Natural killer cell treated with Interleukin-12 subunit alpha and Interleukin-12 subunit beta and Interleukin-15 and Interleukin-18, amount 100 ng/mL, for 72 hours (primary cell): Measurements from ENCODE around the gene RIMOC1. TPM values are rescaled to one million over a fixed set of nuclear protein-coding genes. Genes with fewer than 3 reads are reported as not detected.

Source experiments
- ATAC-seq, 2 donors: fragments of 150-1000 bp; cut with Tn5 transposase in 1 of 2; sonication (Bioruptor Pico), chemical (Tn5 transposase) in 1 of 2; 2 replicates each; pipeline ENCODE4 v1.10.0; 2021
- DNase-seq: peaks from one replicate; pipeline ENCODE4 v3.0.0; 2022; ENCODE audit warnings: low spot score
- H3K27ac Mint-ChIP-seq, 2 donors: 1 replicate in 1 of 2; 2 replicates in 1 of 2; pipeline ENCODE4 v1.8.0; 2022; ENCODE audit warnings: mixed read lengths in 2 of 2, mild to moderate bottlenecking in 1 of 2, moderate library complexity in 1 of 2
- H3K27me3 Mint-ChIP-seq, 2 donors: 1 replicate in 1 of 2; 2 replicates in 1 of 2; pipeline ENCODE4 v1.8.0; 2022; ENCODE audit warnings: mixed read lengths in 2 of 2
- H3K36me3 Mint-ChIP-seq: one replicate; pipeline ENCODE4 v1.8.0; 2022; ENCODE audit warnings: mixed read lengths
- H3K4me1 Mint-ChIP-seq, 2 donors: 1 replicate in 1 of 2; 2 replicates in 1 of 2; pipeline ENCODE4 v1.8.0; 2022; ENCODE audit warnings: low read depth in 2 of 2, mixed read lengths in 2 of 2, mild to moderate bottlenecking in 1 of 2
- H3K4me3 Mint-ChIP-seq: one replicate; pipeline ENCODE4 v1.8.0; 2022; ENCODE audit warnings: mixed read lengths
- H3K9me3 Mint-ChIP-seq: 2 replicates; pipeline ENCODE4 v1.8.0; 2022; ENCODE audit warnings: mixed read lengths
- total RNA-seq, 2 donors: library from RNA; stranded (reverse); gene quantifications; one replicate each; pipeline ENCODE4 v1.2.3, GENCODE V29; 2022

Gene RIMOC1
- total RNA-seq, 2 donors from 2014 or later: 27.0 to 29.7 TPM

- no peaks in the 10 kb centered on the region for H3K4me1 Mint-ChIP-seq
- no peaks in the 10 kb centered on the region for H3K36me3 Mint-ChIP-seq
These were observed 26.7 kb upstream of the RIMOC1 start for GRCh38 chr5:41877408-41877807.

GRCh38 chr5:41878173-41878572, 26.0 kb upstream of the RIMOC1 start:
- Mint-ChIP-seq H3K4me1 (no peaks in the 10 kb centered on the region), H3K27me3 (peaks cover 14 to 22% of the 10 kb centered on the region in 2 donors), H3K27ac (no peak overlapping the region), H3K9me3 (no peaks in the 10 kb centered on the region), H3K4me3 (no peak overlapping the region), H3K36me3 (no peaks in the 10 kb centered on the region)
- ATAC-seq (no peak), DNase-seq (no peak)

More at GRCh38 chr5:41877408-41877807, 26.7 kb upstream of the RIMOC1 start:
- no peak for ATAC-seq
- Mint-ChIP-seq H3K27me3 (peaks cover 14 to 22% of the 10 kb centered on the region in 2 donors), H3K9me3 (no peaks in the 10 kb centered on the region), H3K27ac (no peak overlapping the region), H3K4me3 (no peak overlapping the region)
- DNase-seq: no peak

GRCh38 chr5:41878643-41879478, 25.3 kb upstream of the RIMOC1 start:
- Mint-ChIP-seq H3K9me3 (no peaks in the 10 kb centered on the region), H3K4me1 (no peaks in the 10 kb centered on the region), H3K36me3 (no peaks in the 10 kb centered on the region), H3K27ac (no peak overlapping the region), H3K27me3 (peaks cover 14 to 21% of the 10 kb centered on the region in 2 donors), H3K4me3 (no peak overlapping the region)
- no peak for DNase-seq
- no peak for ATAC-seq

- Mint-ChIP-seq H3K36me3 (no peaks in the 10 kb centered on the region), H3K27ac (no peak overlapping the region), H3K9me3 (no peaks in the 10 kb centered on the region), H3K4me1 (no peaks in the 10 kb centered on the region), H3K4me3 (no peak overlapping the region), H3K27me3 (peaks cover 16 to 19% of the 10 kb centered on the region in 2 donors)
- DNase-seq (no peak), ATAC-seq (no peak)
These were observed 21.4 kb upstream of the RIMOC1 start for GRCh38 chr5:41882765-41883164.

- Mint-ChIP-seq H3K9me3 (no peaks in the 10 kb centered on the region), H3K36me3 (no peaks in the 10 kb centered on the region), H3K27ac (no peak overlapping the region), H3K4me3 (no peak overlapping the region), H3K27me3 (peaks cover 21% of the 10 kb centered on the region in 2 donors), H3K4me1 (no peaks in the 10 kb centered on the region)
- no peak for ATAC-seq
- no peak for DNase-seq
These were observed 20.9 kb upstream of the RIMOC1 start for GRCh38 chr5:41883243-41883642.

- no peaks in the 10 kb centered on the region for H3K36me3 Mint-ChIP-seq
- H3K4me3 Mint-ChIP-seq: no peak overlapping the region
- no peak for DNase-seq
- H3K27ac Mint-ChIP-seq: no peak overlapping the region
- no peaks in the 10 kb centered on the region for H3K9me3 Mint-ChIP-seq
- H3K4me1 Mint-ChIP-seq: no peaks in the 10 kb centered on the region
- ATAC-seq: no peak
- H3K27me3 Mint-ChIP-seq: peaks cover 17 to 23% of the 10 kb centered on the region in 2 donors
These were observed 20.2 kb upstream of the RIMOC1 start for GRCh38 chr5:41883936-41884335.

- DNase-seq: no peak
- Mint-ChIP-seq H3K4me3 (no peak overlapping the region), H3K4me1 (no peaks in the 10 kb centered on the region), H3K27ac (no peak overlapping the region), H3K27me3 (peaks cover 10 to 18% of the 10 kb centered on the region in 2 donors), H3K36me3 (no peaks in the 10 kb centered on the region), H3K9me3 (no peaks in the 10 kb centered on the region)
- ATAC-seq: no peak
These were observed 18.9 kb upstream of the RIMOC1 start for GRCh38 chr5:41885286-41885685.

- ATAC-seq (no peak), DNase-seq (no peak)
These were observed 13.0 kb upstream of the RIMOC1 start for GRCh38 chr5:41891066-41891707.

GRCh38 chr5:41892031-41892430, 12.1 kb upstream of the RIMOC1 start:
- ATAC-seq: no peak
- Mint-ChIP-seq H3K36me3 (no peaks in the 10 kb centered on the region), H3K27ac (no peak overlapping the region), H3K27me3 (peaks cover 31 to 33% of the 10 kb centered on the region in 2 donors), H3K4me1 (peaks cover 3 to 7% of the 10 kb centered on the region in 2 donors), H3K9me3 (no peaks in the 10 kb centered on the region), H3K4me3 (no peak overlapping the region)
- no peak for DNase-seq

More at GRCh38 chr5:41891066-41891707, 13.0 kb upstream of the RIMOC1 start:
- H3K27me3 Mint-ChIP-seq: peaks cover 25 to 30% of the 10 kb centered on the region in 2 donors
- H3K27ac Mint-ChIP-seq: no peak overlapping the region
- peaks cover 3 to 7% of the 10 kb centered on the region in 2 donors for H3K4me1 Mint-ChIP-seq
- H3K9me3 Mint-ChIP-seq: no peaks in the 10 kb centered on the region
- no peaks in the 10 kb centered on the region for H3K36me3 Mint-ChIP-seq
- H3K4me3 Mint-ChIP-seq: no peak overlapping the region

- Mint-ChIP-seq H3K27me3 (peaks cover 28 to 30% of the 10 kb centered on the region in 2 donors), H3K27ac (peak overlapping the region in 1 of 2 donors; percentile 18), H3K4me3 (no peak overlapping the region), H3K36me3 (no peaks in the 10 kb centered on the region), H3K4me1 (peaks cover 3 to 7% of the 10 kb centered on the region in 2 donors), H3K9me3 (no peaks in the 10 kb centered on the region)
- no peak for DNase-seq
- no peak for ATAC-seq
These were observed 10.9 kb upstream of the RIMOC1 start for GRCh38 chr5:41893074-41893851.

GRCh38 chr5:41896230-41896629, 7.9 kb upstream of the RIMOC1 start:
- H3K9me3 Mint-ChIP-seq: no peaks in the 10 kb centered on the region

GRCh38 chr5:41903382-41903891, 707 bp upstream of the RIMOC1 start:
- ATAC-seq (no peak), DNase-seq (no peak)
- no peaks in the 10 kb centered on the region for H3K36me3 Mint-ChIP-seq
- H3K27ac Mint-ChIP-seq: peak overlapping the region; percentile 94 to 98
- peaks cover 25 to 36% of the 10 kb centered on the region in 2 donors for H3K4me1 Mint-ChIP-seq
- H3K4me3 Mint-ChIP-seq: peak overlapping the region; percentile 93
- H3K9me3 Mint-ChIP-seq: no peaks in the 10 kb centered on the region
- H3K27me3 Mint-ChIP-seq: peaks cover 0 to 3% of the 10 kb centered on the region in 2 donors

More at GRCh38 chr5:41896230-41896629, 7.9 kb upstream of the RIMOC1 start:
- Mint-ChIP-seq H3K27me3 (peaks cover 28 to 29% of the 10 kb centered on the region in 2 donors), H3K27ac (no peak overlapping the region), H3K4me3 (no peak overlapping the region), H3K4me1 (peaks cover 3 to 7% of the 10 kb centered on the region in 2 donors), H3K36me3 (no peaks in the 10 kb centered on the region)
- no peak for DNase-seq
- ATAC-seq: no peak

- Mint-ChIP-seq H3K27ac (no peak overlapping the region), H3K4me1 (peaks cover 29 to 36% of the 10 kb centered on the region in 2 donors)
- no peak for ATAC-seq
These were observed 2.0 kb downstream of the RIMOC1 start for GRCh38 chr5:41906151-41906550.

More at GRCh38 chr5:41906151-41906550, 2.0 kb downstream of the RIMOC1 start:
- Mint-ChIP-seq H3K9me3 (no peaks in the 10 kb centered on the region), H3K36me3 (peaks cover 10% of the 10 kb centered on the region), H3K27me3 (no peaks in the 10 kb centered on the region), H3K4me3 (no peak overlapping the region)
- DNase-seq: no peak
